Uterus (tissue), 4 donors: ENCODE measurements around the gene MIDN. TPM values are rescaled to one million over a fixed set of nuclear protein-coding genes. Genes with fewer than 3 reads are reported as not detected.

Experiments used
- DNase-seq, 2 donors: peaks; one replicate each; pipeline ENCODE4 v3.0.0-alpha.2; 2019 to 2020
- H3K27ac ChIP-seq, 2 donors: fragments of 200-600 bp; sonication (generic); 1 replicate in 1 of 2; 2 replicates in 1 of 2; pipeline ENCODE4 v1.5.1; 2016 to 2018
- H3K27me3 ChIP-seq, 2 donors: fragments of 200-600 bp; sonication (generic); one replicate each; pipeline ENCODE4 v1.5.1; 2018 to 2019; ENCODE audit warnings: control low read depth in 1 of 2
- H3K36me3 ChIP-seq, 2 donors: fragments of 200-600 bp; sonication (generic); one replicate each; pipeline ENCODE4 v1.5.1; 2019; ENCODE audit warnings: control low read depth in 1 of 2
- H3K4me1 ChIP-seq, 2 donors: fragments of 200-600 bp; sonication (generic); one replicate each; pipeline ENCODE4 v1.5.1; 2018 to 2019; ENCODE audit warnings: control low read depth in 1 of 2
- H3K4me3 ChIP-seq, 2 donors: fragments of 200-600 bp; sonication (generic); 1 replicate in 1 of 2; 2 replicates in 1 of 2; pipeline ENCODE4 v1.5.1; 2018 to 2019; ENCODE audit warnings: mild to moderate bottlenecking in 1 of 2
- H3K9me3 ChIP-seq, 2 donors: fragments of 200-600 bp; sonication (generic); one replicate each; pipeline ENCODE4 v1.5.1; 2019; ENCODE audit warnings: control low read depth in 1 of 2
- CTCF ChIP-seq, 4 experiments: fragments of 200-600 bp in 2 of 4; fragments of 450-650 bp in 2 of 4; sonication (generic) in 2 of 4; IDR thresholded peaks; one replicate each; pipeline ENCODE4 v1.5.1; 2016 to 2019; ENCODE audit warnings: antibody characterized with exemption in 4 of 4, mild to moderate bottlenecking in 2 of 4, moderate library complexity in 1 of 4
- POLR2A ChIP-seq, 2 donors: fragments of 450-650 bp; IDR thresholded peaks; one replicate each; pipeline ENCODE4 v1.6.1; 2016; ENCODE audit warnings: antibody characterized with exemption in 2 of 2, mild to moderate bottlenecking in 1 of 2, moderate library complexity in 1 of 2
- intact Hi-C: fragments of 100-400 bp; cut with DNase I; formaldehyde crosslinking; loops from one replicate; pipeline ENCODE4 v1.15.1; 2023; ENCODE audit warnings: low total_unique reads
- total RNA-seq, 4 donors: library from RNA; depleted of rRNA in 3 of 4; stranded (reverse); fragments of >200 nt in 3 of 4; gene quantifications; one replicate each; pipeline versions ENCODE4 v1.1.0 to v1.2.4, GENCODE V29; 2014 to 2023
- donor health status: DM: yes; HTN: yes; CAD: no.

The MIDN gene
- total RNA-seq, 4 donors from 2014 or later = 0.77 to 108 (median 15.0) TPM

DNA sequence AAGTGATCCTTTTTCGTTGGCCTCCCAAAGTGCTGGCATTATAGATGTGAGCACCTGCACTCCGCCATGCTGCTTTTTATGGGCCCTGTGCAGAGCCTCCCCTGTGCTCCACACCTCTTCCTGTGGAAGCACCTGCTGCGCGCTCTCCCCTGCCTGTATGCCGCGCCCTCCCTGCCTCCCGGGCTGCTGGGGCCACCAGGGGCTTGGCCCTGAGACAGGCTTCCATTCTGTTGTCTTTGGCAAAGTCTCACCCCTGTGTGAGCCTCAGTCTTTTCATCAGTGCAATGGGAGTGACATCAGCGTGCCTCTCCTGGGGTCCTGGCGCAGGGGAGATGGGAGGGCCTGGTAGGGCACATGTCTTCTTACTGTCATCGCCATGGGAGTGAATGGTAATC lies 28.2 kb downstream of the MIDN start:
- intact Hi-C loops = no loop called here
- Histone ChIP-seq H3K4me1 (peaks cover 2 to 35% of the 10 kb centered on the region in 2 donors), H3K4me3 (no peak overlapping the region), H3K36me3 (no peaks in the 10 kb centered on the region), H3K9me3 (no peaks in the 10 kb centered on the region), H3K27me3 (no peaks in the 10 kb centered on the region), H3K27ac (peak overlapping the region; percentile 98)
- TF ChIP-seq CTCF (IDR thresholded peaks at IDR 0.05) (no peak), POLR2A (IDR thresholded peaks at IDR 0.05) (no peak)
- no peak for DNase-seq

DNA sequence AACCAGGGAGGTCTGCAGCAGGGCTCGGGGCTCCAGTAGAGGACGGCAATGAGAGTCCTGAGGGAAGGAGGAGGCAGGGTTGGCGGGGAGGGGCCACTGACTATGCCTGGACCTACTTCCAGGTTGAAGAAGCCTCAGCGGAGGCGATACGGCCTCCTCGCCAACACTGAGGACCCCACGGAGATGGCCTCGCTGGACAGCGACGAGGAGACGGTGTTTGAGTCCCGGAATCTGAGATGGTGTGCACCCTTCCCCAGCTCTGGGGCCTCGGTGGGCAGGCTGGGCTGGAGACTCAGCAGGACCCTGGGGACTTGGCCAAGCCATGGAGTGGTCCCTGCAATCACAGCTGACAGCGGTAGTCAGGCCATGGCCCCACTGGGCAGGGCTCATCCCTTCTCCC lies 28.7 kb downstream of the MIDN start:
- Histone ChIP-seq H3K36me3 (no peaks in the 10 kb centered on the region), H3K9me3 (no peaks in the 10 kb centered on the region), H3K4me1 (peaks cover 0 to 30% of the 10 kb centered on the region in 2 donors), H3K27me3 (no peaks in the 10 kb centered on the region), H3K27ac (no peak overlapping the region), H3K4me3 (no peak overlapping the region)
- DNase-seq = no peak
- no peak for TF ChIP-seq CTCF (IDR thresholded peaks at IDR 0.05)
- TF ChIP-seq POLR2A (IDR thresholded peaks at IDR 0.05) = no peak
- intact Hi-C loops = no loop called here

DNA sequence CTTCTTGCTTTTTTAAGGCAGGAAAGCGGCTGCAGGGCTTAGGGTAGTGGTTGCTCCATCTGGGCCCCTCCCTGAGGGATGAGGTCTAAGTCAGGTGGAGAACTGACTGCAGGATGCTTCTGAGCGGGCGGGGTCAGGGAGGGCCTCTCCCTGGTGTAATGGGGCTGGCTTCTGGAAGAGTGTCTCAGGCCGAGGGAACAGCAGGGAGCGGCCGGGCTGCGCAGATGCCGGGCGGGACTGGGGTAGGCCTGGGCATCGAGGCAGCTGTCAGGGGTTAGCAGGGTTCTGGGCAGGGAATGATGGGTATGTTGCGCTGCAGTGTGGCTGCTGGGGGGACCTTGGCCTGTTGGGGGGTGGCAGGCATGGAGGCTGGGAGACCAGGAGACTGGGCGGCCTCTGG lies 29.7 kb downstream of the MIDN start:
- H3K9me3 ChIP-seq = no peaks in the 10 kb centered on the region
- DNase-seq = no peak
- no peaks in the 10 kb centered on the region for H3K36me3 ChIP-seq
- TF ChIP-seq POLR2A (IDR thresholded peaks at IDR 0.05) = no peak
- no peak for TF ChIP-seq CTCF (IDR thresholded peaks at IDR 0.05)
- intact Hi-C loops = no loop called here
- H3K27me3 ChIP-seq = no peaks in the 10 kb centered on the region
- no peak overlapping the region for H3K4me3 ChIP-seq
- H3K27ac ChIP-seq = no peak overlapping the region
- peaks cover 0 to 26% of the 10 kb centered on the region in 2 donors for H3K4me1 ChIP-seq

DNA sequence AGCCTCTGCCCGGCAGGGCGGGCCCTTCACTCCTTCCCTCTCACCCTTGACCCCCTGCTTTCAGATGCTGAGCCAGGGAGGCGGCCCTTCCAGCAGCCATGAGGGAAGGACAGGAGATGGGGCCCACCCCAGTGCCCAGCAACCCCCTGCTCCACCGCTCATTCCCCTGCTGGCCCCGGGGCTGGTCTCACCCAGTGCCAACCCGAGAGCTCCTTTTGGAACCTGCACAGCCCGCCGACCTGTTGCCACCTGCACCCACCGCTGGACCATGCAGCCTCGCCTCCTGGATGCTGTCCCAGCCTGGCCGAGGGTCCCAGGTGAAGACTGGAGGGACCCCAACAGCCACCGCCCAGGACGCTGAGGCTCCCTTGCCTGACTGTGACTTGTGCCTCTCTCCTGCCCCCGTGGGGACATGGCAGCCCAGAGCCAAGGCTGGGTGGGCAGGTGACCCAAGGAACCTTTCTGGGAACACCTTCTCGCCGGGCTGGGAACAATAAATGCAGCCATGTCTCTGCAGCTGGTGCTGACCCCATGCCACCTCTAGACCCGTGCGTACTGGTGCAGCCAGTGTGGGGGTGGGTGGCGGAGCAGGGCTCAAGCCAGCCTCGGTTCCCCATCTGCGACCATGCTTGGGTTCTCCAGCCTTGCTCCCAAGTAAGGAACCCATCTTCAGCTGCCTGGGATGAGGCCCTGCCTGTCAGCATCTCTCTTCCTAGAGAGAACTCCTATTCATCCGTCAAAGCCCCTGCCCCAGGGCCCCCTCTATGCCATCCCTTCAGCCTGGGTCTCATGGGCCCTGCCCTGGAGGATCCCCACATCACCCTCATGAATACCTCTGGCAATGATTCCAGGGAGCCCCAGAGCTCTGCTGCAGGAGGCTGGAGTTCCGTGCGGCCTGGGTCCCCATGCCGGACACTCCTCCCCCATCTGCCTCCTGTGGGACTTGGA lies 30.6 kb downstream of the MIDN start:
- Histone ChIP-seq H3K27ac (no peak overlapping the region), H3K27me3 (peaks cover 2 to 5% of the 10 kb centered on the region in 2 donors), H3K4me3 (no peak overlapping the region), H3K9me3 (no peaks in the 10 kb centered on the region), H3K4me1 (peaks cover 0 to 19% of the 10 kb centered on the region in 2 donors), H3K36me3 (no peaks in the 10 kb centered on the region)
- no peak for DNase-seq
- TF ChIP-seq POLR2A (IDR thresholded peaks at IDR 0.05) = no peak
- TF ChIP-seq CTCF (IDR thresholded peaks at IDR 0.05) = no peak
- intact Hi-C loops = no loop called here

- TF ChIP-seq CTCF (IDR thresholded peaks at IDR 0.05) (peak; percentile 90 to 93 (median 92)), POLR2A (IDR thresholded peaks at IDR 0.05) (no peak)
- H3K4me1 ChIP-seq = peaks cover 0 to 11% of the 10 kb centered on the region in 2 donors
- peak; percentile 80 to 84 for DNase-seq
- H3K9me3 ChIP-seq = no peaks in the 10 kb centered on the region
- H3K4me3 ChIP-seq = no peak overlapping the region
- H3K36me3 ChIP-seq = no peaks in the 10 kb centered on the region
- H3K27me3 ChIP-seq = peaks cover 10 to 11% of the 10 kb centered on the region in 2 donors
- intact Hi-C loops = no loop called here
- no peak overlapping the region for H3K27ac ChIP-seq
Observed at GRCh38 chr19:1279782-1280341, 31.5 kb downstream of the MIDN start.
